Kidney capillary endothelial cell (primary cell): ENCODE results near the gene FBXW2.

Experiments used
- DNase-seq: peaks from one replicate; pipeline ENCODE4 v3.0.0-alpha.2; 2018; ENCODE audit warnings: low spot score

Gene FBXW2

DNA sequence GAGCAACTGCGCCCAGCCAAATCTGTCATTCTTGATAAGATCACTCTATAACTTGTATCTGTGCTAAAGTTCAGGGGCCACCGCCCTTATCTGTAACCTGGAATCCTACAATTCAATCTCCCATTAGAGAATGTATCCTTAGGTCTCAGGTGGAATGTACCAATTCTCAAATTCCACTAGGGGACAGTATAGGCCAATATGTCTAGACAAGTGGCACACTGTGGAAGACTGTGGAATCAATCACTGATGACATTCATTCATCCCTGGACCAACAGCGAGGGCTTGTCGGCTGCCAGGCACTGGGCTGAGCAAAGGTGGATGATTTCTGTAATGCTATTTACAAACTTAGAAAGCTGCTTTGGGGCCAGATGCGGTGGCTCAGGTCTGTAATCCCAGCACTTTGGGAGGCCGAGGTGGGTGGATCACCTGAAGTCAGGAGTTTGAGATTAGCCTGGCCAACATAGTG, 50.2 kb downstream of the FBXW2 start:
- DNase-seq: peak; percentile 29

DNA sequence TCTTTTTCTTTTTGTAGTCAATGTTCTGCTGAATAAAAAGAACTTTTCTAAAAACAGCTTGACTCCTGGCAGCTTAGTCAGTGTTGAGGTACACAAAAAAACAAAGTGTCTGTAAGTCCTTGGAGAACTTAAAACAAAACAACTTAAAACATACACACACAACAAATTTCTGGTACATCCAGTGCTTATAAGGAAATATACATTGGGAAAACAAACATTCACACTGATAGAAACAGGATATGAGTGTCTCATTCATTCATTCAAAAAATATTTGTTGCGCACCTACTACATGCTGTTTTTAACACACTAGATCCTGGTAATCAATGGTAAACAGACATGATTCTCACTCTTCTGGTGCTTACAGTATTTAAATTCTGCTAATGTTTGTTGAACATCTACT, 51.5 kb downstream of the FBXW2 start:
- DNase-seq: no peak

DNA sequence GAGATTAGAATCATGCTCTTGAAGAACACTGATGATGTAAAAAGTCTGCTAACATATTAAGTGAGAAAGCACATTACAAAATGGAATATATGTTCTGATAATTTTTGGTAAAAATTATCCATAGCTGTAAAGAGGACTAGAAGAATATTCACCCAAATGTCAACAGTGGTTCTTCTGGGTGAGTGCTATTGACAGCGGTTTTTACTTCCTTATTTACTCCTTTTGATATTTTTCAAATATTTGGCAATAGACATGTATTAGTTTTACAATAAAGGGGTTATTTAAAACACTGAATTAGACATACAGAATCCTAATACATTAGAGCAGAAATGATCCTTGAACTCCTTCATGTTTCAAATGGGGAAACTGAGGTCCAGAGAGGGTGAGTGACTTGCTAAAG, 52.0 kb downstream of the FBXW2 start:
- DNase-seq: no peak

GRCh38 chr9:120740132-120740531, 53.1 kb downstream of the FBXW2 start:
- DNase-seq: no peak

GRCh38 chr9:120737416-120738165, 55.6 kb downstream of the FBXW2 start:
- DNase-seq: no peak

DNA sequence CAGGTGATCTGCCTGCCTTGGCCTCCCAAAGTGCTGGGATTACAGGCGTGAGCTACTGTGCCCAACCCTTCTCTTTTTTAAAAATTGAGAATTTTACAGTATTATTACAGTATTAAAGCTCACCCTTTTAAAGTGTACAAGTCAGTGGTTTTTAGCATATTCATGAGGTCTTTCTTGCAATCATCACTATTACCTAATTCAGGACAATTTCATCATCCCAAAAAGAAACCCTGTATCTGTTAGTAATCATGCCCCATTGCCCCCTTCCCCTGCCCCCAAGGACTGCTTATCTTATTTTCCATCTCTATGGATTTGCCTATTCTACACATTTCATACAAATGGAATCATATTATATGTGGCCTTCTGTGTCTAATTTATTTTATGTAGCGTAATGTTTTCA, 56.3 kb downstream of the FBXW2 start:
- no peak for DNase-seq

DNA sequence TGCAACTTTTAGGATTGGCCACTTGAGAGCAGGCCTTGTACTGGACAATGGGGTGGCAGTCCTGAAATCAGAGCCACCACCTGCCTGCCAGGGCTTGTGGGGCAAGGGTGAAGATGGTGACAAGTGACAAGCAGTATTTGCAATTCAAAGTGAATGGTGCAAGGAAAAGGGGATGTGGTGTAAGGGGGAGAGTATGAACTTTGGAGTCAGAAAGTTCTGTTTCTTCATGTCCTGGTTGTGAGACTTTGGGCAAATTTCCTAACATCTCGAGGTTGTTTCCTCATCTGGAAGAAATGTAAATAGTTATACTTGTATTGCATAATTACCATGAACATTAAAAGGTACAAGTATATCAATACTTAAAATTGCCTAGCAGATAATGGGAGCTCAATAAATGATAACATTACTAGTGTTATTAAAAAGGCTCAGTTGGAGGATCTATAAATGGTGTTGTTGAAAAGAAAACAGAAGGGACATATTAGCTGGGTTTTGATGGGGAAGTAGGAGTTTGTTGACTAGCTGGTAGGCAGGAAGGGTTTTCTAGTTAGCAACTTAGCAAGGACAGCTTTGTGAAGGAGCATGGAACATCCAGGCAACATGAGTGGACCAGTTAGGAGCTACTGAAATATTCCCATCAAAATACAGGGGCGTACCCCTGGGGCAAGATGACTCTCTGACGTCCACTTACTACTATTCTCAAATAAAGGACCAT, 57.6 kb downstream of the FBXW2 start:
- no peak for DNase-seq

GRCh38 chr9:120734607-120735410, 58.4 kb downstream of the FBXW2 start:
- no peak for DNase-seq

DNA sequence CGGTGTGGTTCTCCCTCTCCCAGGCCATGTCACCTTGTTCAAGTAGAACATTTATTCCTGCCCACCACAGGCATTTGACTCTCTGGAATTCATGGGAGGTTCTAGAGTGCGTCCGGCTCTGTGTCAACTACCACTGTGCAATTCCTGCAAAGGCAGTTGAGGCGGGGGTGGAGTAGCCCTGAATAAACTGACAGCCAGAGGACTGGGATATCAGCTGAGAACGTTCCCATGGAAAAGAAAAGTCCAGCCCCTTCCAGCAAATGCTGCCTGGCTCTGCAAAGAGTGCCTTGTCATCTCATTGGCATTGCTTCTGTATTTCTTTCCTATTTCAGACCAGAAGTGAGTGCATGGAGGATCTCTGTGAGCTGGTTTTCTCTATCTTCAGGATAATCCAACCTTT, 60.0 kb downstream of the FBXW2 start:
- DNase-seq: no peak

DNA sequence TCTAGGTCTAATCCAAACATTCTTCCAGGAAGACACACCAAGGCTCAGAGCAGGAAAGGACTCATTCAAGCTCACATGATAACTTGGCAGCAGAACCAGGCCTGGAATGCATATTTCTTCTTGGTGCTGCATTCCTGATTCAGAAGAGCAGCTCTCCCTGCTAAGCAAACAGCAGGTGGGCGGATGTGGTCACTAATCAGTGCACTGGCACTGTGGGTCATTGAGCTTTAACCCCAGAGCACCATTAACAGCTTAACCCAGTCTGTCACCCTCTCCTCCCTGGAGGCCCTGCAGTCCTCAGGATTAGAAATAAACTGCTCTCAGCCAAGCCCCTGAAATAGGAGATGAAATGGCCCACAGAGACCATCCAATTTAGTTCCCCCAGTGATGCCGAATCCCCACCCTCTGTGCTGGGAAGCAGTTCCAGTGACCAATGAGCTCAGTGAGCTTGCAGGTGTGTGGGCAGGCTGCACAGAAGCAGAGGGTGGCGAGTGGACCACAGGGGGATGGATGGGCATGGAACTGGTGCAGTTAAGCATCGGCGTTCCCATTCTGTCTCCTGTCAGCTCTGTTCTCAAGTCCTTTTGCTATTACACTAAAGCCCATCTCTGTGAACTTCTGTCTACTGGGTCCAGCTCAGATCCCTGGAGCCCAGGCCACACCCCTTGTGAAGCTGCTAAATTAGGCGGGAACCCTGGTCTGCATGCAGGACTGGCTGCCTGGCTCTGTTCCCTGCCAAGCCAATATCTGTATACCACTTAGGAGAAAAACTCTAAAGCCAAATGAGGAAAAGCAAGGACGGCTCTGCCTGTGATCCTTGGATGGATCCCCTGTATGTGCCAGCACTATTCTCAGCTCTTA, 62.3 kb downstream of the FBXW2 start:
- DNase-seq: no peak

- no peak for DNase-seq
Observed at GRCh38 chr9:120729791-120730241, 63.4 kb downstream of the FBXW2 start.

DNA sequence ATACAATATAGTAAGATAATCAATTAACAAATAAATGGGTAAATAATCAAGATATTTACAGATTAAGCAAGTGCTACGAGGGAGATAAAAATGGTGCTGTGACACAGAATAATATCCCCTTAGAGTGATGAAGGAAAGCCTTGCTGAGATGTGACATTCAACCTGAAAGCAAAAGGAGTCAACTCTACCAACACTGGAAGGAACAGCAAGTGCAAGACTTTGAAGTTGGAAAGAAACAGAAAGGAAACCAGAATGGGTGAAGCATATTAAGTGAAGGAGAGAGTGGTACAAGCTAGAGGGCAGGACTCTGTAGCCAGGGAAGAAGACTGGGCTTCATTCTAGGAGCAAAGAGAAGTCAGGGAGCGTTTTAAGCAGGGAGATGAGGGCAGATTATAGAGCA, 66.7 kb downstream of the FBXW2 start:
- DNase-seq: no peak

- no peak for DNase-seq
Observed at GRCh38 chr9:120725907-120726306, 67.3 kb downstream of the FBXW2 start.

DNA sequence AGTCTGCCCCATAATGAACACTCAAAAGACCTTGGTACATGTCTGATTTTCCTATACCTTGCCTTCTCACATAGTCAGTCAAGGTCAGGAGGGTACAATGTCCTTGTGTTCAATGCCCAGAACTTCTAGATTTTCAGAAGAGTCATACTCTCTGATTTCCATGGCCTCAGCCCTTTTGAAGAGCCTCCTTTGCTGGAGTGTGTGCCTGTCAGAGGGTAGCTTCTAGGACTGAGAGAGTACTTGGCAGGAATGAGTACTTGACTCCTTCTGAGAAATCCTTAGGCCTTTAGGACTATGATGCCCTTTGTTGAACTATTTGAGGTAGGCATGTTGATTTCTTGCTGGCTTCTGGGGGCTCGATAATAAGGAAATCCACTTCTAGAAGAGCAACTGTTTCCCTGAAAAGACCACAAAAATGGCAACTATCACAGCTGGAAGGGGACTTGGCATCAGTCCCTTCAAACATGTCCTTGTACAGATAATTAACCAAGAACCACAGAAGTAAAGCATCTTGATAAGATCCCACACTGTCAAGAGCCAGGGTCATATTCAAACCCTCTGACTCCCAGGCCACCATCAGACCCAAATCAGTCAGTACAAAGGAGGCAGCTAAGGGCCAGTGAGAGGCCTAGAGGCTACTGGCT, 68.3 kb downstream of the FBXW2 start:
- DNase-seq: no peak

- no peak for DNase-seq
Observed at GRCh38 chr9:120723565-120723964, 69.7 kb downstream of the FBXW2 start.

- no peak for DNase-seq
Observed at GRCh38 chr9:120720404-120720803, 72.8 kb downstream of the FBXW2 start.

DNA sequence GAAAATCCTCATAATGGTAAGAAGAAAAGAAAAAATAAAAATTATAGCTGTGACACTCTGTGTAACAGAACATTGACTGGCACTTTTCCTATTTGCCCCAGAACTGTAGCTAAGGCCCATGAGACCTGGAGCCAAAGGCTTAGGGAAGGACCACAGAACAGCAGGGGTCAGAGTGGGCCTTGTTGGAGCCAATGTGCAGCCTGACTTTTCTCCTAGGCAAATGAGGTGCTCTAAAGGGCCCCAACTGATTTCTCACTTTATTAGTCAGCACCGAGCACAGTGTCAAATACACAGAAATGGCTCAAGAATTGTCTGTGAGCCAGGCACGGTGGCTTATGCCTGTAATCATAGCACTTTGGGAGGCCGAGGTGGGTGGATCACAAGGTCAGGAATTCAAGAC, 74.9 kb downstream of the FBXW2 start:
- DNase-seq: no peak

DNA sequence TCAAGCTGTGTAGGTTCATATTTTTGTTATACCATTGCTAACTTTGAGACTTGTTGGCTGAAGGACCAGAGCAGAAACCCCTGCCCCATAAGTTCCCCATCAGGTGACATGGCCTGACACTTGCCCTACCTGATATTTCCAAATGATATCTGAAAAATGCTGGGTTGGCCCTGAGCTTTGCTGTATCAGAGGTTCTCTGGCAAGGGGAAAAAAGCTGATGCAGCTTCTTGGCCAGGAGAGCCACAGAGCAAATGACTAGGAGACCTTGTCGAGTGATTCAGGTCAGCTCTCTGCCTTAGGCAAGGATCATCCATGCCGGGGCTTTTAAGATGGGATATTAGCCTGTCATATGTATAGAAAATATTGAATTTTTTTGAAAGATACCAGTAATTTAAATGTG, 76.0 kb downstream of the FBXW2 start:
- no peak for DNase-seq

DNA sequence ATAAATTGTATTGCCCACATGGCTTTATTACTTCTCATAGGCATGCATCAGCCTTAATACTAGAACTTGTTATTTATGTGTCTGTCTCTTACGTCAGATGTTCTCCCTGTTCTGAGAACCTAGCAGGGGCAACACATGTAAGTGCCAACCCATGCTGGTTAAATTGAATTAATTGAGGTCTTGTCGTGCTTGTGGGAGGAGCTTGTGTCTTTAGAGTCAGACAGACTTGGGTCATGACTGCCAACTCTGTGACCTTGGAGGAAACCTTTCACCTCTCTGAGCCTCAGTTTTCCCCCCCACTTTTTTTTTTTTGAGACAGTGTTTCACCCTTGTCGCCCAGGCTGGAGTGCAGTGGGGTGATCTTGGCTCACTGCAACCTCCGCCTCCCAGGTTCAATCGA, 76.7 kb downstream of the FBXW2 start:
- DNase-seq: no peak

DNA sequence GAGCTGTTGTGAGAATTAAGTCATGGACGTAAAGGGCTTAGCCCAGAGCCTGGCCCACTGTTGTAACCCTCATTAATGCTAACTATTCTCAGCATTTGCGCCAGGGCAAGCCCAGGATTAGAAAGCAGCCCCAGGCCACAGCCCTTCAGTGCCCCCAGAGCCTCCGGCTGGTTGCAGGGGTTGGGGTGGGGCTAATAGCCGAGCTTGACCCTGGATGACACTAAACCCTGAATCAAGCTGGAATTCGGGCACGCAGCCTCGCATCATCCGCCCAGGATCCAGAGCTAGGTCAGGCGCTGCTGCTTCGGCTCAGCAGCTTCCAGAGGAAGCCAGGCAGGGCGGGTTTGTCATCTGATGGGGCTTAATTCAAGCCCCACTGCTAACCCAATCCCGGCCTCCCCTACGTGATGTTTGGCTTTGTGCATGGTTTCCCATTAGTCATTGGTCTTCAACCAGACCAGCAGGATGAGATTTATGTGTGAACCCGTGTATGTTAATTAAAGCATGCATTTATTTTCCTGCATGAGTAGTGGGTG, 77.8 kb downstream of the FBXW2 start:
- DNase-seq: peak; percentile 60

GRCh38 chr9:120714846-120715388, 78.3 kb downstream of the FBXW2 start:
- DNase-seq: no peak
